Esophagus muscularis mucosa (tissue), 4 donors: Measurements from ENCODE around the gene NEUROD2. TPM values are rescaled to one million over a fixed set of nuclear protein-coding genes. Genes with fewer than 3 reads are reported as not detected.

Source experiments
- DNase-seq: peaks from one replicate; pipeline ENCODE4 v3.0.0-alpha.2; 2017; ENCODE audit errors: extremely low spot score
- H3K27ac ChIP-seq, 4 donors: fragments of 200-600 bp; sonication (generic); replicated peaks in 1 of 4; 1 replicate in 3 of 4; 2 replicates in 1 of 4; pipeline ENCODE4 v1.5.1; 2016 to 2019; ENCODE audit warnings: mild to moderate bottlenecking in 1 of 4
- H3K27me3 ChIP-seq, 4 donors: fragments of 200-600 bp; sonication (generic); one replicate each; pipeline versions ENCODE4 v1.5.1 to v1.6.0; 2016 to 2019
- H3K36me3 ChIP-seq, 4 donors: fragments of 200-600 bp; sonication (generic); one replicate each; pipeline ENCODE4 v1.5.1; 2016 to 2019
- H3K4me1 ChIP-seq, 4 donors: fragments of 200-600 bp; sonication (generic); one replicate each; pipeline ENCODE4 v1.5.1; 2016 to 2019
- H3K4me3 ChIP-seq, 4 donors: fragments of 200-600 bp; sonication (generic); 1 replicate in 2 of 4; 2 replicates in 2 of 4; pipeline ENCODE4 v1.5.1; 2016 to 2019; ENCODE audit warnings: mild to moderate bottlenecking in 4 of 4, moderate library complexity in 1 of 4
- H3K9me3 ChIP-seq, 4 donors: fragments of 200-600 bp; sonication (generic); 1 replicate in 3 of 4; 2 replicates in 1 of 4; pipeline ENCODE4 v1.5.1; 2016 to 2019
- CTCF ChIP-seq, 3 experiments: fragments of 200-600 bp in 2 of 3; fragments of 450-650 bp in 1 of 3; sonication (generic) in 2 of 3; IDR thresholded peaks; one replicate each; pipeline ENCODE4 v1.5.1; 2017 to 2019; ENCODE audit warnings: antibody characterized with exemption in 3 of 3, mild to moderate bottlenecking in 2 of 3, moderate library complexity in 1 of 3
- EP300 ChIP-seq: sonication (generic); formaldehyde crosslinking; IDR thresholded peaks from one replicate; pipeline ENCODE4 v1.6.1; 2017; ENCODE audit warnings: antibody characterized with exemption
- POLR2A ChIP-seq: fragments of 450-650 bp; IDR thresholded peaks from one replicate; pipeline ENCODE4 v1.6.1; 2017; ENCODE audit warnings: antibody characterized with exemption, moderate library complexity, mild to moderate bottlenecking, low read depth
- POLR2AphosphoS5 ChIP-seq, 2 donors: sonication (generic); formaldehyde crosslinking; IDR thresholded peaks; one replicate each; pipeline ENCODE4 v1.6.1; 2017; ENCODE audit warnings: antibody characterized with exemption in 2 of 2
- WGBS: methylation state at CpG from one replicate; pipeline ENCODE4 v1.1.5; 2018; 5-methylcytosine and 5-hydroxymethylcytosine counted together
- intact Hi-C: fragments of 100-400 bp; cut with DNase I; formaldehyde crosslinking; loops from one replicate; pipeline ENCODE4 v1.15.1; 2023
- total RNA-seq, 4 donors: library from RNA; depleted of rRNA; stranded (reverse); fragments of >200 nt; gene quantifications; one replicate each; pipeline versions ENCODE4 v1.1.0 to v1.2.1, GENCODE V29; 2016

Gene NEUROD2
- total RNA-seq, 4 donors from 2014 or later, result not detected

DNA sequence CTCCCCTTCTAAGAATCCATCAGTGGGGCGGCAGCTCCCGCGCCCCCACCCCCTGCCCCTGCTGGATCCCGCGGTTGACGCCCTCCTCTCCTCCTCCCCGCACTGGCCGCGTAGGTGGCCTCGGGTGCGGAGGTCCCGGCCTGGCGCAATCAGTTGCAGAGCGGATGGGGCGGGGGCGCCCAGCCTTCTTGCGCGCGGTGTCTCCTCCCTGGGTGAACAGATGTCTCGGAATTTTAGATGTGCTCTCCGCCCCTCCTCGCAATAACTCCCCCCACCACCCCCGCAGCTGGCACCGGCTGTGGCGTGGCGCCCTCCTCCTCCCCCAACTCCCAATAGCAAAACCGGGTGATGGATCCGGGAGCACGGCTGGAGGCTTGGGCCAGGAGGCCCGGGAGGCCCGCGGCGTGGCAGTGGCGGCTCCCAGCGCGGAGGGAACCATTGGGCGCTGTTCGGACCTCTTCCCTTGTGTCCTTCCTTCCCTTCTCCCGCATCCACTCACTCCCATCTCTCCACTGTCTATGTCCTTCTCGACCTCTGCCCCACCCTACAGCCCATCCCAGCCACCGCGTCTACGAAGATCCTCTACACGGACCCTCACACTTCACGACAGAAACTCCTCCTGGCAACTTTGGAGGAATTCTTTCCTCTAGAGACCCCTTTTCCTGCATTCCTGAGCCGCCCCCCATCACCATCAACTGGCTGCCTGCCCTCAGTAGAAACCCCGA, 11.0 kb downstream of the NEUROD2 start:
- Histone ChIP-seq H3K27ac (no peak overlapping the region), H3K4me3 (no peak overlapping the region), H3K9me3 (no peaks in the 10 kb centered on the region), H3K36me3 (no peaks in the 10 kb centered on the region), H3K4me1 (peaks cover 23 to 37% (median 32%) of the 10 kb centered on the region in 4 donors), H3K27me3 (peaks cover 4 to 100% (median 69%) of the 10 kb centered on the region in 4 donors)
- WGBS, result 2% methylated on average over 29 of the region's 47 CpGs
- TF ChIP-seq EP300 (no peak), POLR2AphosphoS5 (IDR thresholded peaks at IDR 0.05) (no peak), POLR2A (no peak), CTCF (IDR thresholded peaks at IDR 0.05) (no peak)
- intact Hi-C loops, result no loop called here
- DNase-seq, result no peak

DNA sequence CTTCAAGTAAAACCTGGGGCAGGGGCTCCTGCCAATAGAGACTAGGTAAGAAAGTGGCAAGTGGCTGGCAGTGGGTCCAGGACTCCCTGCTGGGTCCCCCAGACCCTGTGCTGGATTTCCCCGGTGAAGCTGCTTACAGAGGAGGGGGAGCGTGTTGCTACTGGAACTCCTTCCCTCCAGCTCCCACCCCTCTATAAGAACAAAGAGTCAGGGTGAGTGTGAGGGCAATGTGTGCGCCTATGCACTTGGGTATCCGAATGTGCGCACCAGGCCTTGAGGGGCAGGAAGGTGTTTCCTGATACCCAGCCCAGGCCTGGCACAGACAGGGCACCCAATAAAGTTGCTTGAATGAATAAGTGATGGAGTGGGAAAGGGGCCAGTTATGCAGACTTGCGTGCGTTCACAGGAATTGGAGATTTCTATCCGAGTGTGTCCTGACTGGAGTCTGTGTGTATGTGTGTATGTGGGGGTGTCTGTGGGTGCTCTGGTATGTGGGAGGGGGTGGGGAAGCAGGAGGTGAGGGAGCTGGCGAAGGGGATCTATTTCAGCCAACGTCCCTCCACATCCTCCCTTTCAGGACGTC, 11.7 kb downstream of the NEUROD2 start:
- no peaks in the 10 kb centered on the region for H3K9me3 ChIP-seq
- WGBS, result 17% methylated on average over 10 of the region's 11 CpGs
- H3K4me3 ChIP-seq, result no peak overlapping the region
- DNase-seq, result no peak
- intact Hi-C loops, result no loop called here
- H3K36me3 ChIP-seq, result no peaks in the 10 kb centered on the region
- no peak overlapping the region for H3K27ac ChIP-seq
- peaks cover 23 to 37% (median 32%) of the 10 kb centered on the region in 4 donors for H3K4me1 ChIP-seq
- TF ChIP-seq POLR2AphosphoS5 (IDR thresholded peaks at IDR 0.05) (no peak), CTCF (IDR thresholded peaks at IDR 0.05) (no peak), EP300 (no peak), POLR2A (no peak)
- peaks cover 4 to 98% (median 63%) of the 10 kb centered on the region in 4 donors for H3K27me3 ChIP-seq

DNA sequence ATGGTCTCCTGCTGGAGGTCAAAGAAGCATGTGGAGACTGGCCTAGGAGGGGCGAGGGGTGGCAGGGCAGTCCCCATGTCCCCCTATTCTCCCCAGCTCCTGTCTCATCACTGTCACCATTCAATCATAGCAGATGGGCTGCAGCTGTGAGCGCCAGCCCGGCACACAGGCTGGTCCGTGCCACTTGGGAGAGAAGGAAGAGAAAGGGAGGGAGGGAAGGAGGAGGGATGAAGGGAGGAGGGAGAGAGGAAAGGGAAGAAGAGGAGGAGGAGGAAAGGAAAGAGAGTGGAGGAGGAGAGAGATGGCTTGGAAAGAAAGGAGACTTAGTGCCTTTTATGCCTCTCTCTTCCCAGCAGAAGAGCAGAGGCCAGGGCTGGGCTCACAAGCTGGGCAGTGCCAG, 12.4 kb downstream of the NEUROD2 start:
- Histone ChIP-seq H3K36me3 (no peaks in the 10 kb centered on the region), H3K4me1 (peaks cover 23 to 37% (median 32%) of the 10 kb centered on the region in 4 donors), H3K27ac (no peak overlapping the region), H3K27me3 (peaks cover 4 to 91% (median 55%) of the 10 kb centered on the region in 4 donors), H3K9me3 (no peaks in the 10 kb centered on the region), H3K4me3 (no peak overlapping the region)
- no peak for DNase-seq
- intact Hi-C loops, result no loop called here
- TF ChIP-seq POLR2A (no peak), POLR2AphosphoS5 (IDR thresholded peaks at IDR 0.05) (no peak), EP300 (no peak), CTCF (IDR thresholded peaks at IDR 0.05) (no peak)
- 15% methylated on average over 4 of the region's 4 CpGs for WGBS

DNA sequence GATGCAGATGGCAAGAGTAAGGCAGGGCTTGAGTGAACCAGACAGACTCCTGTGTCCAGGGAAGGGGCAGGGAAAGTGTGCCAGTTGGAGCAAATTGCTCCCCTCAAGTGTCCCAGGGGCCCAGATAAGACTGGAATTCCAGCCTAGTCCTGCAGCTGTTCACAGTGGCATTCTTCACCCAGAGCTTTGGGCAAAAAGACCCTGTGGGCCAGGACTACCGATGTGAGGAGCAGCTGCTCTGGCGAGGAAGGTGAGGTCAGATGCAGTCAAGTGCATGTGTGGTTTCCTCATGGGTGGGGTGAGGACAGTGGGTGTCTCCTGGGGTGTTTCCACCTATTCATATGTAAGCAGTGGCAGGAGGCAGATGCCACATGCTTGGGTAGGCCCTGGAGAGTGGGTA, 14.3 kb downstream of the NEUROD2 start:
- no peak for TF ChIP-seq POLR2AphosphoS5 (IDR thresholded peaks at IDR 0.05)
- TF ChIP-seq EP300, result no peak
- TF ChIP-seq CTCF (IDR thresholded peaks at IDR 0.05), result no peak
- no peak for TF ChIP-seq POLR2A
- no peak for DNase-seq
- Histone ChIP-seq H3K4me1 (peaks cover 8 to 20% (median 16%) of the 10 kb centered on the region in 4 donors), H3K36me3 (no peaks in the 10 kb centered on the region), H3K27me3 (peaks cover 0 to 72% (median 36%) of the 10 kb centered on the region in 4 donors), H3K9me3 (no peaks in the 10 kb centered on the region), H3K4me3 (no peak overlapping the region), H3K27ac (no peak overlapping the region)
- intact Hi-C loops, result no loop called here
- 82% methylated on average over 2 of the region's 2 CpGs for WGBS
